Stimulated activated CD4-positive, alpha-beta T cell treated with anti-CD3 and anti-CD28 coated beads, Interleukin-15, amount 100 ng/mL, for 24 hours (primary cell): Measurements from ENCODE around the gene CCDC8.
A peak's percentile ranks its signal among the peaks of the same experiment; 100 is the strongest.
"Not testable (repeated sequence)": the region's sequence is repeated elsewhere in the genome, so short reads cannot be mapped to it uniquely, and the experiment has no call there.

Experiments
- DNase-seq: peaks from one replicate; pipeline ENCODE4 v3.0.0-alpha.2; 2020

CCDC8 gene

DNA sequence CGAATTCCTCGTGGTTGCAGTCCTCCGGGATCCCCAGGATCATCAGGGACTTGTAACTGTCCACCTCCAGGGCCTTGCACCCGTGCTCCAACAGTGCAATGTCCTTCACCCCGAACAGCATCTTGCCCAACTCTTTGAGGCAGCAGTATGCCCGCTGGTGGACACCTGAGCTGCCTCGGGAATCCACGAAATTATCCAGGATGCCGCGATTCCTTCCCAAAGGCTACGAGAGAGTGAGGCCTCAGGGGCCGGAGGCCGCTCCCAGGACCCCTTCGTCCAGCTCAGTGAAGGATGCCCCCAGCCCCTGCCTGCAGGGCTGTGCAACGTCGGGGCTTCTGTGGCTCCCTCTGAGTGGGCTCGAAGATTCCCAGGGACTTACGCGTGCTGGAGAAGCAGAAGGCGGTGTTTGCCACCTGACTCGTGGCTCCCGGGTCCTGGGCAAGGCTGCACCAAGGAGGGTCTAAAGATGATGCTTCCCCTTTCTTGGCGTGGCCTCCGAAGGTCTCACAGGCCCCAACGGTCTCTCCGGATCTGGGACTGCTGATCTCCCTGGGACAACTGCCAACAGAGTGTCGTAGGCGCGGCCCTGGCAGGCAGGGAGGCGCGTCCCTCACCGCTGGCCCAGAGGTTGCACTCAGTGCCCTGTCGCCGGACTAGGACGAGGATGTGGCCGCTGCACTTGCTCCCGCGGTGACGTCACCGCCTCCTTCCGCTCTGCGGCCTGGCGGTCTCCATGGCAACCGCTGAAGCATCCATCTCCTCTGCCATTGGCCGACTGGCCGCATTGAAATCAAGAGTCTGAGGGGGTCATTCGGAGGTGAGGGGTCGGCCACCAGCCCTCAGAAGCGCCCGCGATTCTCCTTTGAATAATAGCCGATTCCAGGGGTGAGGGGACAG lies 15.1 kb upstream of the CCDC8 start, which contains the start of gene PNMA8C:
PNMA8C (minus strand) TSS at position 698 of the 897 bp plus-strand sequence; CDS start at position 121, 577 bp downstream.
- peak; percentile 71 for DNase-seq

GRCh38 chr19:46427518-46428045 lies 14.2 kb upstream of the CCDC8 start:
- DNase-seq, result no peak

GRCh38 chr19:46426506-46427162 lies 13.3 kb upstream of the CCDC8 start:
- DNase-seq, result peak; percentile 61

GRCh38 chr19:46426035-46426505 lies 12.7 kb upstream of the CCDC8 start:
- no peak for DNase-seq

DNA sequence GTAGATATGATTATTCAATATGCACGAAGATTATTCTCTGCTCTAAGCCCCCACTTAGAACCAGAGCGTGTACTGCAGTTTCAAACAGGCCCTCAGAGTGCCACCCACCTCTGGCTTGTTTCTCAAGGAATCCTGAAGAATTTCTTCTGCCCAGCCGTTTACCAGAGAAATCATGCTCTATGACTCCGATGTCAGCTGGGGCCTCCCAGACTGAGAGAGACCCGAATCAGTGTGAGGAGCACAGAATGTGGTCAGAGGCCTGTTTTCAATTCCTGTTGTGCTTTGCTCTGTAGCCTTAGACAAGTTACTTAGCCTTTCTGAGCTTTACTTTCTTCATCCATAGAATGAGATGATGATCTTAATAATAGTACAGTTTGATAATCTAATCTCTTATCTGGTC lies 9.8 kb upstream of the CCDC8 start:
- DNase-seq, result no peak

GRCh38 chr19:46422344-46422743 lies 9.0 kb upstream of the CCDC8 start:
- DNase-seq, result no peak

DNA sequence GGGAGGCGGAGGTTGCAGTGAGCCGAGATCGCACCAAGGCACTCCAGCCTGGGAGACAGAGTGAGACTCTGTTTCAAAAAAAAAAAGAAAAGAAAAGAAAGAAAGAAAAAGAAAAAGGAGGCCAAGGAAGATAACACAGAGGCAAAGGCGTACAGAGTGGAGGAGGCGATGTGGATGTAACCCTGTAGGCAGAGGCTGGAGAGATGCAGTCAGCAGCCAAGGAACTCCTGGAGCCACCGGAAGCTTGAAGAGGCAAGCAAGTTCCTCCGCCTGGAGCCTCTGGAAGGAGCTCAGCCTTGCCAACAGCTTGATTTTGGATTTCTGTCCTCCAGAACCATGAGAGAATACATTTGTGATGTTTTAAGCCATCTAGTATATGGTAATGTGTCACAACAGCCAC lies 6.7 kb upstream of the CCDC8 start:
- no peak for DNase-seq

- DNase-seq, result peak; percentile 53
Observed at GRCh38 chr19:46415804-46416709, 2.7 kb upstream of the CCDC8 start.

GRCh38 chr19:46414899-46415298 lies 1.5 kb upstream of the CCDC8 start:
- not testable (repeated sequence) for DNase-seq

- DNase-seq, result no peak
Observed at GRCh38 chr19:46412650-46413261, 608 bp downstream of the CCDC8 start.

DNA sequence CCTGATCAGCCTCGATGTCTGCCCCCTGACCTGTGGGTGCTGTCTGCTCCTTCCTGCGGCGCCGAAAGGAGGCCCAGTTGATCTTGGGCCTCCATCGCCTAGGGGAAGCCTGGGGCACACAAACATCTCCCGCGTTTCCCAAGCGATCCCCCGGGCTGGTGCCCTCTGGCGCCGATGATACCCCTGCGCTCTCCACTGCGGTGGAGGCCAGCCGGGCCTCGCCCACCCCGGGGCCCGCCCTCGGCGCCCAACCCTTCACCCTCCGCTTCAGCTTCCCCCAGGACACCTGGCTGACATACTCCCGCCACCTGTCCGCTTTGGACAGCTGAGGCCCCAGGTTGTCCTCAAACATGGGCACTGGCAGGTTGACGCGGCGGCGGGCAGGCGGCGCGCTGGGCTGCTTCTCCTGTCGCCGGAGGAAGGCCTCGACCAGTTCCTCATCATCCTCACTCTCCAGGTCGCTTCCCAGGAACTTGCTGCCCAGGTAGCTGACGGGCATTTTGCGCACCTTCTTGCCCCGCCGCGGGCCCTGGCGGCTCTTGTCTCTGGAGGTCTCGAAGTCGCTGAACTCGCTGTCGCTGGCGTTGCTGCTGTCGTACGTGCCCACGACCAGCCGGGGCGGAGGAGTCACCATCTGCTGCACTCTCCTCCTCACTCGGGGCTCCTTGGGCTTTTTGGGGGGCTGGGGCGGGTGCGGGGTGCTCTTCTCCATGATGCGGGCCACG lies 1.3 kb downstream of the CCDC8 start:
- no peak for DNase-seq

DNA sequence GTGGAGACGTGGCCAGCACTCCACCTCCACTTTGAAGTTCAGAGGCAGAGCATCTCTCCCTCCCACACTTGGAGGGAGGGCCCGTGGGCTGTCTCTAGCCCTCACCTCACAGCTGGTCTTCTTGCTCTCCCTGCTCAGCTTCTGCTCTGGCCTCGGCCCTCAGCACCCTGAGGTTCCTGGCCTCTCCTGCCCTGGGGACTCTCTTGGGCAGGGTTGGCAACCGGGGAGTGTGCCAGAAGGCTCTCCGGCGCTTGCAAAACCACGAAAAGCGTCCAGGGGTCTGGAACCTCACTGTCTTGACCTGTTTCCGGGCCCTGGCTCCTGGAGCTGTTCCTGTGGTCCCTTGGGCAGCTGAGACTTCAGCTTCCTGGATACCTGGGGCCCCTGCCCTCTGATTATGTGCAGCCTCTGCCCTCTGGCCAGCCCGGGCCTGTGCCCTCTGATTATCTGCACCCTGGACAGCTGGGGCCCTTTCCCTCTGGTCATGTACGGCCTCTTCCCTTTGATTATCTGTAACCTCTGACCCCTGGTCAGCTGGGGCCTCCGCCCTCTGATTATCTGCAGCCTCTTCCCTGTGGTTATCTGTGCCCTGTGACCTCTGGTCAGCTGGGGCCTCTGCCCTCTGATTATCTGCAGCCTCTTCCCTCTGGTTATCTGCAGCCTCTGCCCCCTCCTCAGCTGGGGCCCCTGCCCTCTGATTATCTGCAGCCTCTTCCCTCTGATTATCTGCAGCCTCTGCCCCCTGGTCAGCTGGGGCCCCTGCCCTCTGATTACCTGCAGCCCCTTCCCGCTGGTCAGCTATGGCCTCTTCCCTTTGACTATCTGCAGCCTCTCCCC lies 2.1 kb downstream of the CCDC8 start:
- DNase-seq, result no peak

DNA sequence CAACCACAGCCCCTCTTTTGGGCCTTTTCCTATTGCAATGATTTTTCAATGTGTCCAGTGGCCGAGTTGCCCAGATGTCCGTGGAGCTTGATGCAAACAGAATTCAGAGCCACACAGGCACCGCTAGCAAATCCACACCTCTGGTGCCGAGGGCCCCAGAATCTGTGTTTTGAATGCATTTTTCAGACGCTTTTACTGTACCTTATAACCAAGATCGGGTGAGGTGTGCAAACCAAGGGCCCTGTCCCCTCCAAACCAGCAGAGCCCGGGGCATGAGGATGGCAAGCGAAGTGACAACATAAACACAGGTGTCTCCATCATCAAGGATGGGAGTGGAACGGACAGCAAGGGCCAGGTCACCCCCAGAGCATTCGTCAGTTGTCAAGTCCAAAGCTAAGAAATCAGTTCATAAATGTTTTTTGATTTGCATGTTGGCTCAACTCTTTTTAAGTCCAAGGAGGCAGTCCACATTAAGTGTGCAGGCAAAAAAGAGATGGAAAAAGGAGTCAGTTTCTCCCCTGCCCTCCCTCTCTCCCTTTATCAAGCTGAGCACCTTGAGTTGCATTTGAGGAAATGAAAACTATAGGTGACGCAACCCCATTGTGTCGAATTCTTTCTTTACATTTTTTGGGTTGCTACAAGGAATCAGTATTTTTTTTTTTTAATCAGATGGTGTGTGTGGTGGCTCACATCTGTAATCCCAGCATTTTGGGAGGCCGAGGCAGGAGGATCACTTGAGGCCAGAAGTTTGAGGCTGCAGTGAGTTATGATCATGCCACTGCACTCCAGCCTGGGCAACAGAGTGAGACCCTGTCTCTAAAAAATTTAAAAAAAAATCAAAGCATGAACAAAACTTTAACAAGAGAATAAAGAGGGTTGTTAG lies 2.9 kb downstream of the CCDC8 start:
- DNase-seq, result no peak

- no peak for DNase-seq
Observed at GRCh38 chr19:46409191-46409590, 4.2 kb downstream of the CCDC8 start.

DNA sequence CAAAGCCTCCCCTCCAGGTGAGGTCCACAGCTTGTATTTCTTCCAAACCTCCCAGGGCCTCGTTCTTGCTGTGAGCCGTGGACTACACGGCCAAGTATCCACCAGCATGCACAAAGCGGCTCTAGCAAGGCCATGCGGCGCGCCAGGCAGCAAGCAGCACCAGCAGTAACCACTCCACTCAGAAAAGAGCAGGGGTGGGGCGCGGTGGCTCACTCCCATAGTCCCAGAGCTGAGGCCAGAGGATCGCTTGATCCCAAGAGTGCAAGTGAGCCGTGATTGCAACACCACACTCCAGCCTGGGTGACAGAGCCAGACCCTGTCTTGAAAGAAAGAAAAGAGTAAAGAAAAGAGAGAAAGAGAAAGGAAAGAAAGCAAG lies 4.7 kb downstream of the CCDC8 start:
- DNase-seq, result no peak

DNA sequence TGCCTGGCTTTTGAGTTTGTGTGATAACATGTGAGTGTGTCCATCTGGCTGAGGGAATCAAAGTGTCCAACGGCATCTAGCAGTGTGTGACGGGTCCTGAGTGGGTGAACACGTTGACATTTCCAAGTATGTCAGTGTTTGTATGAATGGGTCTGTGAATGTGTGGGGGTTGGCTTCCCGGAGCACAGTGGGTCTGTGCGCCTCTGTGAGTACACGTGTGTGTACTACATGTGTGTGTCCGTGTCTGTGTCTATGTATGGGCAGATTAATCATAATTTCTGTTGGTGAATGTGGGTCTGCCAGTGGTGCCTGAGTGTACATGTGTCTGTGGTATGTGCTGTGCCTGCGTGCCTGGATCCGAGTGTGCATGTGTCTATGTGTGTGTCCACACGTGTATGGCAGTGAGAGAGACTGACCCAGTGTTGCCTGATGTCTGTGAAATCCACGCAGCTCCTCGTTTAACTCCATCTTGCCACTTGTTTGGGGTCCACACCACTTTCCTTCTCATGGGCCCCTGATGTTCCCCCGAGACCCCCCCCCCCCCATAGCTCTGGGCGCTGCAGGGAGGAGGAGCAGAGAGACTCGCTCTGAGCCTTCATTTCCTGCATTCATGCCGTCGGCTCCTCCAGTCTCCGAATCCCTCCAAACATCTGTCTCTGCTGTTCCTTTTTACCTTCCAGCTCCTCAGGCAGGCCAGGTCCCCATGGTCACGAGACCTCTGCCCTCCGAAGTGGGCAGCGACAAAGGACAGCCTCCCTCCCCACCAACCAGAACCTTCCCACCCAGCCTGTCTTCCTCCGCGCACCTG lies 5.3 kb downstream of the CCDC8 start:
- DNase-seq, result no peak

DNA sequence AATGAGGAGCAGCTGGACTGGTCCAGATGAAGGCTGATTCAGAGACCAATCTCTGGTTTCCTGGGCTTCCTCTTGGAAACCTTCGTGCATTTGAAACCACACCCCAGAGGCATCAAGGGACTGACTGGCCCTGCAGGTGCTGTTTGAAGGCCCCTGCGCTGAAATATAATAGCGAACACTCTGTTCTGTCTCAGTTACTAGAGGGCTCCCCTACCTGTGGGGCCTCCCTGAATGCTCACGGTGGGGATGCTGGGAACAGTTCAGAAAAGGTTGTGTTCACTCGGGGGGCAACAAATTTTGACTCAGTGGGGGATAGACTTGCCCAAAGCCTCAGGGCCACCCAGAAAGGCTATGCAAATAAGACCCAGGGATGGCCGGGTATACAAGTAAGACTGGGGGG lies 6.4 kb downstream of the CCDC8 start:
- no peak for DNase-seq

DNA sequence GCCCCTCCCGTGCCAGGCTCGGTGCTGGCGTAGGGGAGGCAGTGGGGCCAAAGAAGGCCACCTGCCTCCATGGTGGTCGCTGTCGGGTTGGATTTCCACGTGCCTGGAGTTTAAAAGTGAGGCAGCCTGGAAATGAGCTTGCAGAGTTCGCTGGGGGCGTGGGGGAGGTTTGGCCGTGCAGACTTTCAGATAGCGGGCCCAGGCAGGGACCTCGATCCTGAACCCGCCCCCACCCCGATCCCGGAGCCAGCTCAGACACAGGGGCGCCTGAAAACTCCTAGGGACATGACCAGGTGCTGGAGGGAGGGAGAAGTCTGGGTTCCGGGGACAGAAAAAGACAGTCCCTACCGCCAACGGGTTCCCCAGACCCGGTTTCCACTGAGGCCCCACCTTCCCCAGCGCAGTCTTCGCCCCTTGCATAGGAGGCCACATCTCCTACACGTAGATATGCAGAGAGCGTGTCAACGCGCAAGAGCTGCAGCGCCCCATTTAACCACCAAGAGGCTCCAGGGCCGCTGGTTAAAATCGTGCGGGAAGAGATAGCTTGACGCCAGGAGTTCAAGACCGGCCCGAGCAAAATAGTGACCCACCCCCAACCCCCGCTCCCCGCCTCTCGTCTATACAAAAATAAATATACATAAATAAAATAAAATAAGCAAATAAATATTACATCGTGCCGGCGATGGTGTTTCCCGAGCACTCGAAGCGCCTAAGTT lies 8.5 kb downstream of the CCDC8 start:
- peak; percentile 41 for DNase-seq
